ENCODE data around the gene SLC35G6.
"Not testable (repeated sequence)": the region's sequence is repeated elsewhere in the genome, so short reads cannot be mapped to it uniquely, and the experiment has no call there.

SLC35G6 gene

GRCh38 chr17:7479213-7480088 is 1.8 kb upstream of the SLC35G6 start, which contains the start of gene ZBTB4:
Gene ZBTB4 (minus strand): TSS chr17:7479631. CDS start chr17:7466801, 12,830 bp downstream.
- DNase-seq = peak; percentile 63 to 80

DNA sequence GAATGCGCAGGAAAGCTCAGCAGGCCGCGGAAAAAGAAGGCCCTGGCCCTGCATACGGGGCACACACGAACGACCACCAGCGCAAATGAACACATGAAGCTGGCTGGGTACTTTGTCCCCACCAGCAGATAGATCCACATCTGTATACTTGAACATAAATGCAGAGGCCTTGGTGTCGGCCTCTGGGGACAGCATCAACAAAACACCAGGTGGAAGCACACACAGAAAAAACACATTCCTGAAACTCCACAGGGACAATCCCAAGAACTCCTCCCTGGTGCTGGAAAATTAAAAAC is 1.2 kb upstream of the SLC35G6 start:
- DNase-seq = no peak

- DNase-seq = not testable (repeated sequence)
Measured at GRCh38 chr17:7481842-7482741, 846 bp downstream of the SLC35G6 start.

GRCh38 chr17:7482742-7483088 is 1.5 kb downstream of the SLC35G6 start:
- DNase-seq = not testable (repeated sequence)

- DNase-seq = peak; percentile 96
Measured at GRCh38 chr17:7483255-7484066, 2.2 kb downstream of the SLC35G6 start.

DNA sequence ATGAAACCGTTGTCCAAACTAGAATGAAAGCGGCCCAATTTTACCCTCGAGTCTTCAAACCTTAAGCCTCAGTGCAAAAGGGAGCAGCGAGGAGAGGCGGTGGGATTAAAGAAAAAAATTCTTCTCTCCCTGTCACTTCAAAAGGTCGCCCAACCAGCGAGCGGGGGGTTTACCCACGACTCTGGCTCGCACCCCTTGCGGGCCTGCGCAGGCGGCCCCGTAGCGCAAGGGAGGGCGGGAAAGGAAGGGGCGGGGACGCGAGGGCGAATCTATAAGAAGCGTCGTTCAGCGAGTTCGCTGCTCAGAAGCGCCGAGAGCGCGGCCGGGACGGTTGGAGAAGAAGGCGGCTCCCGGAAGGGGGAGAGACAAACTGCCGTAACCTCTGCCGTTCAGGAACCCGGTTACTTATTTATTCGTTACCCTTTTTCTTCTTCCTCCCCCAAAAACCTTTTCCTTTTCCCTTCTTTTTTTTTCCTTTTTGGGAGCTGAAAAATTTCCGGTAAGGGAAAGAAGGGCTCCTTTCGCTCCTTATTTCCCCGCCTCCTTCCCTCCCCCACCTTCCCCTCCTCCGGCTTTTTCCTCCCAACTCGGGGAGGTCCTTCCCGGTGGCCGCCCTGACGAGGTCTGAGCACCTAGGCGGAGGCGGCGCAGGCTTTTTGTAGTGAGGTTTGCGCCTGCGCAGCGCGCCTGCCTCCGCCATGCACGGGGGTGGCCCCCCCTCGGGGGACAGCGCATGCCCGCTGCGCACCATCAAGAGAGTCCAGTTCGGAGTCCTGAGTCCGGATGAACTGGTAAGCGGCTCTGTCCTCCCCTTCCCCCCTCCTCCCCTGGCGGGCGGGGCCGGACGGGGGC is 3.0 kb downstream of the SLC35G6 start, which contains the start of gene POLR2A:
POLR2A (plus strand) TSS at position 300 of the 852 bp plus-strand sequence.
- peak; percentile 98 to 99 for DNase-seq

DNA sequence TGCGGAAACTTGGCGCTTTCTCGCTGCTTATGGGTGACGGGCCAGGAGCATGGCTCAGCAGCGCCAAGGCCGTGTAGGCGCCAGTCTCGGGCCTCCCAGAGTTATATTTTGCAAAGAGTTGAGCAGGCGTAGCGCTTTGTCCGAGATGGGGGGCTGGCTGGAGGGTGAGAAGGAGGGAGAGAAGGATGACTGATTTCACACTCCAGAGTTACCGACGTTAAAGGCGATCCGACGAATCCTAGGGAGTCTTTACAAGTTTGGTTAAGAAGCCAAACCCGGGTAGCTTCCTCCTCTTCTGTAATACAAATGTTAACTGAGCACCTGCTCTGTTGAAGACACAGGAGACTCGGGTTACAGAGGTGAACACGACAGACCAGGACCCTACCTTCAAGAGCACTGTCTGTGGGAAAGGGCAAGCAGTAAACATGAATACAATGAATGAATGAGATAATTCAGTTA is 3.7 kb downstream of the SLC35G6 start:
- no peak for DNase-seq

DNA sequence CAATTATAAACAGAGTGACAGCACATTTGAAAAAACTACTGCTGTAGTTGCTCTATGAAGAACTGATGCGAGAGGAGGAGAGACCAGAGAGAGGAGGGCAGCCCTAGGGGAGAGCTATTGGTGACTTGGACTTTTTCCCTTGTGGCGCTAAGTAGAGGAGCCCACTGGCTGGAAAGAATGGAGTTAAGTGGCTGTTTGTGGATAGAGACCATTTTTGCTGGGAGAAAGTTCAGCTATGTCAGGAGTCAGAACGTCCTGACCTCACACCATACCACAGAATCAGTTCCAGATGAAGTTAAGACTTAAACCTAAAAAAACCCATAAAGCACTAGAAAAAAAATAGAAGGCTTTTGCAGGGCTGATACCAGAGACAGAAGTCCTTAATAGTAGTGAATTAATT is 4.9 kb downstream of the SLC35G6 start:
- DNase-seq = no peak

DNA sequence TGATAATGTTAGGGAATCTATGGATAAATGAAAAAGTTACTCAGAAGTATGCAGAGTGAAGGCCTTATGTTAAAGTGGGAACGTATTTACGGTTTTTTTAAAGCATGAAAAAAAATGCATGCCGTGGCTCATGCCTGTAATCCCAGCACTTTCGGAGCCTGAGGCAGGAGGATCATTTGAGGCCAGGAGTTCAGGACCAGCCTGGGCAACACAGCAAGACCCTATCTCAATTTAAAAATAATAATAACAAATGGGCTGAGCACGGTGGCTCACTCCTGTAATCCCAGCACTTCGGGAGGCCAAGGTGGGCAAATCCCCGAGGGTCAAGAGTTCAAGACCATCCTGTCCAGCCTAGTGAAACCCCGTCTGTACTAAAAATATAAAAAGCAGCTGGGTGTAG is 8.9 kb downstream of the SLC35G6 start:
- no peak for DNase-seq

GRCh38 chr17:7491583-7491982 is 10.3 kb downstream of the SLC35G6 start:
- DNase-seq = no peak

DNA sequence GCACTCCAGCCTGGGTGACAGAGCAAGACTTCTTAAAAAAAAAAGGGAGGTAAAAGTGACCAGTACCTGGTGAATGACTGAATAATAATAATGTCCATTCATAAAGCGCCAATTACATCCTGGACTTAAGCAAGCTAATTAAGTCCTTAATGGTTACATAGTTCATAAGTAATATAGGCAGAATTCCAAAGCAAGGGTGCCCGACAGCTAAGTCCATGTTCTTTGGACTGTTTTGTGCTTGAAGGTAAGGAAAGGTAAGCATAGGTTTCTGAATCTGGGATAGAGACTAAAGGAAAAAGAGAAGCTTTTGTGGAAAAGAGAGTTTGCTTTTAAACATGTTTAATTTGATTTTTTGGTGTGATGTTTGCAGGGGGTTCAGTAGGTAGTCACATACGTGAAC is 12.7 kb downstream of the SLC35G6 start:
- DNase-seq = no peak

DNA sequence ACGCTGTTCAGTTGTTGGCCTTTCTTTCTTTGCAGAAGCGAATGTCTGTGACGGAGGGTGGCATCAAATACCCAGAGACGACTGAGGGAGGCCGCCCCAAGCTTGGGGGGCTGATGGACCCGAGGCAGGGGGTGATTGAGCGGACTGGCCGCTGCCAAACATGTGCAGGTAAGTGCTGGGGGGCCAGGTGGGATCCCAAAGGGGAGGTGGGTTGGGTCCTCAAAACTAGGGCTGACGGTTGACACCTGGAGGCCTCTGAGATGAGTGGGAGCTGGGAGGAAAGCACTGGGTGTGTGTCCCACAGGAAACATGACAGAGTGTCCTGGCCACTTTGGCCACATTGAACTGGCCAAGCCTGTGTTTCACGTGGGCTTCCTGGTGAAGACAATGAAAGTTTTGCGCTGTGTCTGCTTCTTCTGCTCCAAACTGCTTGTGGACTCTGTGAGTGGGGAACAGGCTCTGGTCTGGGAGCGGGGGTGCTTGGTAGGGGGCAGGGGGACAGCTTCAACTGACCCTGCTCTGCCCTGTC is 14.7 kb downstream of the SLC35G6 start:
- DNase-seq = no peak

GRCh38 chr17:7496470-7497183 is 15.4 kb downstream of the SLC35G6 start:
- DNase-seq = no peak

DNA sequence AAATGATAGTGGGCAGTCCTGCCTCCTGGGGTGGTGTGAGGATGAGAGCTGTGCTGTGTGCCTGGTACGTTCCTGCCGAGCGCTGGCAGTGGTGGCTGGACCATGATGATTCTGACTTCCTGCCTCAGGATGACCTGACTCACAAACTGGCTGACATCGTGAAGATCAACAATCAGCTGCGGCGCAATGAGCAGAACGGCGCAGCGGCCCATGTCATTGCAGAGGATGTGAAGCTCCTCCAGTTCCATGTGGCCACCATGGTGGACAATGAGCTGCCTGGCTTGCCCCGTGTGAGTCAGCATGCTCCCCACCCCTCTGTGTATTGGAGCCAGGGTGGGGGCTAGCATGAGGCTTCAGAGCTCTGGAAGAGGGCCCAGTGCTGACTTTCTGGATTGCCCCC is 16.0 kb downstream of the SLC35G6 start:
- no peak for DNase-seq

GRCh38 chr17:7497636-7498035 is 16.4 kb downstream of the SLC35G6 start:
- no peak for DNase-seq

- no peak for DNase-seq
Measured at GRCh38 chr17:7499161-7499560, 17.9 kb downstream of the SLC35G6 start.

- no peak for DNase-seq
Measured at GRCh38 chr17:7501729-7502128, 20.5 kb downstream of the SLC35G6 start.

DNA sequence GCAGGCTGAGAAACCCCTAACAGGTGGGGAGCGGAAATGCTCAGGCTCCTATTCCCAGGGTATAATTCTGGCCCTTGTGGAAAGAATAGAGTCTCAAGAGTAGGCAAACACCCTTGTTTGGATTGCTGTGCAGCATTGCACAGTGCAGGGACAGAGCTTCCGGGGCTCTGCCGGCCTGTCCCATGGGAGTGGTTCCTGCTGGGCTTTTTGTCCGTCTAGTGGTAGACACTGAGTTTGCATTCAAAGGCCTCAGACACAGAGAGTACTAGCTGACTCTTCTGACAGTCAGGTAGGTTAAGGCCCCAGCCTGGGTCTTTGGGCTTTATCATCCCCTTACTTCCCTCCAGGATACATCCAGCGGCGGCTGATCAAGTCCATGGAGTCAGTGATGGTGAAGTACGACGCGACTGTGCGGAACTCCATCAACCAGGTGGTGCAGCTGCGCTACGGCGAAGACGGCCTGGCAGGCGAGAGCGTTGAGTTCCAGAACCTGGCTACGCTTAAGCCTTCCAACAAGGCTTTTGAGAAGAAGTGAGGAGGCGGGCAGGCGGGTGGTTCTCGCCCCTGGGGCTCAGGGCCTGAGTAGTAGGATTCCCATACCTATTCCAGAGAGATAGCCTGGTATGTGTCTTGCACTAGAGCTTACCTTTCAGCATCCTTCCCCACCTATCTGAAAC is 21.1 kb downstream of the SLC35G6 start:
- DNase-seq = no peak

- no peak for DNase-seq
Measured at GRCh38 chr17:7502987-7503386, 21.7 kb downstream of the SLC35G6 start.

- DNase-seq = no peak
Measured at GRCh38 chr17:7503521-7503920, 22.3 kb downstream of the SLC35G6 start.
